OCI-LY3 (cell line): ENCODE data around the gene ICA1.

Source experiments
- H2AFZ ChIP-seq: fragments of 200-600, 300-600 bp; shearing (Covaris generic); 2 replicates; pipeline ENCODE4 v1.6.0; 2014; ENCODE audit warnings: antibody characterized with exemption, low read depth, low read length
- H3K27ac ChIP-seq: fragments of 200-600, 300-600 bp; sonication (generic); 2 replicates; pipeline ENCODE4 v1.5.1; 2014; ENCODE audit warnings: mild to moderate bottlenecking, low read length, moderate library complexity, mixed read lengths
- H3K27me3 ChIP-seq: fragments of 200-600, 300-600 bp; sonication (generic); 2 replicates; pipeline ENCODE4 v1.6.1; 2014; ENCODE audit warnings: low read depth, low read length, mixed read lengths
- H3K36me3 ChIP-seq: fragments of 200-600, 300-600 bp; sonication (generic); replicated peaks from 2 replicates; pipeline ENCODE3; 2014; ENCODE audit warnings: low read depth, low read length, mixed read lengths
- H3K4me1 ChIP-seq: fragments of 300-600, 200-600 bp; sonication (generic); 2 replicates; pipeline ENCODE4 v1.6.1; 2014; ENCODE audit warnings: low read length, mixed read lengths
- H3K4me2 ChIP-seq: fragments of 200-600, 300-600 bp; sonication (generic); 2 replicates; pipeline ENCODE4 v1.6.1; 2014; ENCODE audit warnings: low read length, mixed read lengths
- H3K4me3 ChIP-seq: fragments of 300-600, 200-600 bp; sonication (generic); 2 replicates; pipeline ENCODE4 v1.5.1; 2014; ENCODE audit warnings: antibody characterized with exemption, mild to moderate bottlenecking, low read length, moderate library complexity
- H3K79me2 ChIP-seq: fragments of 300-600, 200-600 bp; shearing (Covaris generic); 2 replicates; pipeline ENCODE4 v1.6.1; 2014; ENCODE audit warnings: mild to moderate bottlenecking, low read length, mixed read lengths
- H3K9ac ChIP-seq: fragments of 300-600, 200-600 bp; shearing (Covaris generic); 2 replicates; pipeline ENCODE4 v1.6.0; 2014; ENCODE audit warnings: mild to moderate bottlenecking, low read length, moderate library complexity
- H3K9me3 ChIP-seq: fragments of 200-600, 300-600 bp; shearing (Covaris generic); 2 replicates; pipeline ENCODE4 v1.6.1; 2014; ENCODE audit warnings: low read length, mixed read lengths; ENCODE audit not compliant: insufficient read depth
- H4K20me1 ChIP-seq: fragments of 200-600, 300-600 bp; sonication (generic); 2 replicates; pipeline ENCODE4 v1.6.1; 2016; ENCODE audit warnings: low read length, mixed read lengths; ENCODE audit not compliant: insufficient read depth
- EZH2phosphoT487 ChIP-seq: fragments of 200-600 bp; shearing (Covaris generic); IDR thresholded peaks from 2 replicates; pipeline ENCODE4 v1.6.1; 2018; ENCODE audit warnings: antibody characterized with exemption, mixed run types, low read depth
- TF ChIP-seq, protein P1 (sequence below): fragments of 200-600, 300-600 bp; sonication (generic); IDR thresholded peaks from 2 replicates; pipeline ENCODE4 v1.5.1; 2014; ENCODE audit warnings: antibody characterized with exemption, low read length, low read depth

Gene ICA1

GRCh38 chr7:8134089-8134733 is 127.8 kb downstream of the ICA1 start:
- Histone ChIP-seq H3K36me3 (no peaks in the 10 kb centered on the region), H3K27ac (peak overlapping the region; percentile 29; the same call in 1 of the 2 replicates), H3K9me3 (no peaks in the 10 kb centered on the region), H3K79me2 (no peaks in the 10 kb centered on the region), H3K27me3 (no peaks in the 10 kb centered on the region), H2AFZ (peak overlapping the region; percentile 73; the same call in 1 of the 2 replicates), H3K4me1 (peaks cover 15% of the 10 kb centered on the region), H4K20me1 (no peaks in the 10 kb centered on the region), H3K4me2 (peak overlapping the region; percentile 77), H3K4me3 (peak overlapping the region; percentile 48), H3K9ac (peak overlapping the region; percentile 3; the same call in 1 of the 2 replicates)
- no peak for TF ChIP-seq EZH2phosphoT487
- TF ChIP-seq, protein P1, sequence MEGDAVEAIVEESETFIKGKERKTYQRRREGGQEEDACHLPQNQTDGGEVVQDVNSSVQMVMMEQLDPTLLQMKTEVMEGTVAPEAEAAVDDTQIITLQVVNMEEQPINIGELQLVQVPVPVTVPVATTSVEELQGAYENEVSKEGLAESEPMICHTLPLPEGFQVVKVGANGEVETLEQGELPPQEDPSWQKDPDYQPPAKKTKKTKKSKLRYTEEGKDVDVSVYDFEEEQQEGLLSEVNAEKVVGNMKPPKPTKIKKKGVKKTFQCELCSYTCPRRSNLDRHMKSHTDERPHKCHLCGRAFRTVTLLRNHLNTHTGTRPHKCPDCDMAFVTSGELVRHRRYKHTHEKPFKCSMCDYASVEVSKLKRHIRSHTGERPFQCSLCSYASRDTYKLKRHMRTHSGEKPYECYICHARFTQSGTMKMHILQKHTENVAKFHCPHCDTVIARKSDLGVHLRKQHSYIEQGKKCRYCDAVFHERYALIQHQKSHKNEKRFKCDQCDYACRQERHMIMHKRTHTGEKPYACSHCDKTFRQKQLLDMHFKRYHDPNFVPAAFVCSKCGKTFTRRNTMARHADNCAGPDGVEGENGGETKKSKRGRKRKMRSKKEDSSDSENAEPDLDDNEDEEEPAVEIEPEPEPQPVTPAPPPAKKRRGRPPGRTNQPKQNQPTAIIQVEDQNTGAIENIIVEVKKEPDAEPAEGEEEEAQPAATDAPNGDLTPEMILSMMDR: no peak

DNA sequence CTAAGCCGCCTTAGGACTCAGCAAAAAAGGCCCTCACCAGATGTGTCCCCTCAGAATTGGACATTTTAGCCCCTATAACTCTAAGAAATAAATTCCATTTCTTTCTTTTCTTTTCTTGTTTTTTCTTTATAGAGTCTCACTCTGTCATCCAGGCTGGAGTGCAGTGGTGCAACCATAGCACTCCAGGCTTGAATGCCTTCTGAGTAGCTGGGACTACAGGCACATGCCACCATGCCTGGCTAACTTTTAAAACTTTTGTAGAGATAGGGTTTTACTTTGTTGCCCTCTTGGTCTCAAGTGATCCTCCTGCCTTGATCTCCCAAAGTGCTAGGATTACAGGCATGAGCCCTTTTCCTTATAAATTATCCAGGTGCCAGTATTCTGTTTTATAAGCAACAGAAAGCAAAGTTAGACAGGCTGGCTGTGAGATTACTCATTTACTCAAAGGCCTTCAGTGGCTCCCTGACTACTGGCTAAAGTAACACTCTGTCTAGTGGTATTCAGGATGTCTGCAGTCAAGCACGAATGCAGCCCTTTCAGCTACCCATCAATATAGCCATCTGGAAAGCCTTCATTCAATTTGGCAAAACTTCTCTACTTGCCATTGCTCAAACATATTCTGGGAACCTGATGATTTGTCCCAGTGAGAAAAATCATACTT is 128.6 kb downstream of the ICA1 start:
- H3K4me1 ChIP-seq: peaks cover 15% of the 10 kb centered on the region
- H3K4me2 ChIP-seq: peak overlapping the region; percentile 77; the same call in 1 of the 2 replicates
- no peaks in the 10 kb centered on the region for H3K79me2 ChIP-seq
- H3K27ac ChIP-seq: no peak overlapping the region
- TF ChIP-seq EZH2phosphoT487: no peak
- TF ChIP-seq, protein P1: no peak
- no peaks in the 10 kb centered on the region for H3K27me3 ChIP-seq
- no peaks in the 10 kb centered on the region for H3K9me3 ChIP-seq
- H2AFZ ChIP-seq: no peak overlapping the region
- no peaks in the 10 kb centered on the region for H3K36me3 ChIP-seq
- H4K20me1 ChIP-seq: no peaks in the 10 kb centered on the region
- no peak overlapping the region for H3K4me3 ChIP-seq
- no peak overlapping the region for H3K9ac ChIP-seq

DNA sequence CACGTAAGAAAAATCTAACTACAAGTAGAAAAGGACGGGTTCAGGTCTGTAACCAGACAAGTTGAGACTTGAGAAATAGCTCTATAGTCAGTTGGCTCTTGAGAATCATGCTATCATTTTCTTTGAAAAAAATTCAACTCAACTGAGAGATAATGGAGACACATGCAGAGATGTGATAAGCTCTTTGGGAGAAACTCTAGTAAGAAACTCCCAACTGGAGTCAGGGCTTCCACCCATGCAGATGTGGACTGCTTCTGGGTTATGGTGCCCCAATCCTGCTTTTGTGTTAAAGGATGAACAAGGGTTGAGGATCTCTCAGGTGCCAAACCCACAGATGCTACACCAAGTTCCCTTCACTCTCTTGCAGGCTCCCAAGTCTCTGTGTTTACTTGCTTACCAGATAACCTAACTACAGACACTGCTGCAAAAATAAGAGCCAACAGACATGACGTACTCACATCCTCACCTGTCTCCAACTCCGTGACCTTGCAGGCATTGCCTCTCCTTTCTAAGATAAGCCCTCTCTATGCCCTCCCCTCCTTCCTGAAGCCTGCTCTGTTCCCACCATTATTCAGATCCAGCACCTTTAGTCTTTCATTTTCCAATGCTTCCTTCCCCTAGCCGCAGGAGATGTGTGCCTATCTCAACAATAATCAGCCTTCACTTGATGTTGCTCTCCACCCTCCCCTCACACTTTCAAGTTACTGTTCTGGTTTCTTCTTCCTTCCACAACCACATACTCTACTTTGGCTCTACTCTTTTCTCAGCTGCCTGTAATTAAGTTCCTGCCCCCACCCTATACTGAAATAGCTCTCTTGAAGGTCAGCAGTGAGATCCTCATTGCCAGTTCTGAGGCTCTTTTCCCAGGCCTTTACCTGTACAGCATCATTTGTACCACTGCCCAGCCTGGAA is 130.0 kb downstream of the ICA1 start:
- H3K27ac ChIP-seq: no peak overlapping the region
- H3K79me2 ChIP-seq: no peaks in the 10 kb centered on the region
- H3K9ac ChIP-seq: no peak overlapping the region
- no peaks in the 10 kb centered on the region for H3K27me3 ChIP-seq
- no peaks in the 10 kb centered on the region for H3K36me3 ChIP-seq
- H3K9me3 ChIP-seq: no peaks in the 10 kb centered on the region
- no peak overlapping the region for H2AFZ ChIP-seq
- H3K4me1 ChIP-seq: peaks cover 15% of the 10 kb centered on the region
- H3K4me2 ChIP-seq: no peak overlapping the region
- H3K4me3 ChIP-seq: no peak overlapping the region
- no peaks in the 10 kb centered on the region for H4K20me1 ChIP-seq
- no peak for TF ChIP-seq EZH2phosphoT487
- TF ChIP-seq, protein P1: no peak

DNA sequence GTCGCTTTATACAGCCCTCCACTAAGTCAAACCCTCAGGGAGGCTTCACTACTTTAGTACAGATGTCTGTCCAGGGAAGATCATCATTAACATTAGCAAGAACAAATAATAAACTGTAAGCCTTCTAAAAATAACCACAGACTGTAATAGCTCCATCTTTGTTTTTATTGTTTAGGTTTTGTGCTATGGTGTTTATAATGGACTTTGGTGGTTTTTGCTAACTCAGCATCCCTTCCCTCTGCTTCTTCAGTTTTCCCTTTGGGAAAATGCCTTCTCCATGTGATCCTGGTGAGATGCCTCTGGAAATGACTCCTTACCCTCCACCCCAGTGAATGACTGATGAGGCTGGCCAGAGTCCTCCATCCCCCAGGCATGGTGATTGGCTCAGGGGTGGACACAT is 131.3 kb downstream of the ICA1 start:
- H3K9me3 ChIP-seq: no peaks in the 10 kb centered on the region
- no peaks in the 10 kb centered on the region for H3K79me2 ChIP-seq
- H2AFZ ChIP-seq: no peak overlapping the region
- H3K27me3 ChIP-seq: no peaks in the 10 kb centered on the region
- no peak overlapping the region for H3K27ac ChIP-seq
- peaks cover 24% of the 10 kb centered on the region for H3K4me1 ChIP-seq
- no peak overlapping the region for H3K9ac ChIP-seq
- no peaks in the 10 kb centered on the region for H4K20me1 ChIP-seq
- no peak overlapping the region for H3K4me3 ChIP-seq
- TF ChIP-seq, protein P1: no peak
- TF ChIP-seq EZH2phosphoT487: no peak
- no peaks in the 10 kb centered on the region for H3K36me3 ChIP-seq
- H3K4me2 ChIP-seq: no peak overlapping the region
